GM23338 (cell line): ENCODE measurements around the gene RAPGEFL1. TPM values are rescaled to one million over a fixed set of nuclear protein-coding genes. Genes with fewer than 3 reads are reported as not detected.

Experiments
- ATAC-seq: fragments of 200-7000 bp; cut with Tn5 transposase; 3 replicates; pipeline ENCODE4 v1.9.1; 2020
- DNase-seq: peaks from one replicate; pipeline ENCODE4 v3.0.0-alpha.2; 2015; ENCODE audit warnings: low spot score
- H2AFZ ChIP-seq: fragments of 200-600 bp; sonication (generic); 2 replicates; pipeline ENCODE4 v1.8.0; 2016; ENCODE audit warnings: antibody characterized with exemption, mild to moderate bottlenecking, moderate library complexity
- H3F3A ChIP-seq: fragments of 200-600 bp; sonication (generic); replicated peaks from 2 replicates; pipeline ENCODE4 v1.8.0; 2017; ENCODE audit warnings: antibody characterized with exemption, mixed run types, low read depth
- H3K27ac ChIP-seq: fragments of 200-600 bp; sonication (generic); 2 replicates; pipeline ENCODE4 v1.6.1; 2016; ENCODE audit warnings: low read depth
- H3K27me3 ChIP-seq: fragments of 200-600 bp; sonication (generic); 2 replicates; pipeline ENCODE4 v1.8.0; 2016; ENCODE audit warnings: mild to moderate bottlenecking, mixed run types, moderate library complexity; ENCODE audit not compliant: insufficient read depth
- H3K36me3 ChIP-seq: fragments of 200-600 bp; sonication (generic); 2 replicates; pipeline ENCODE4 v1.8.0; 2016; ENCODE audit warnings: mild to moderate bottlenecking; ENCODE audit not compliant: insufficient read depth
- H3K4me1 ChIP-seq: fragments of 200-600 bp; sonication (generic); 2 replicates; pipeline ENCODE4 v1.8.0; 2016; ENCODE audit warnings: mild to moderate bottlenecking, moderate library complexity; ENCODE audit not compliant: insufficient read depth
- H3K4me2 ChIP-seq: fragments of 200-600 bp; sonication (generic); 2 replicates; pipeline ENCODE4 v1.7.1; 2017; ENCODE audit warnings: mixed run types
- H3K4me3 ChIP-seq: fragments of 200-600 bp; sonication (generic); 2 replicates; pipeline ENCODE4 v1.6.1; 2016; ENCODE audit warnings: mixed run types
- H3K79me2 ChIP-seq: fragments of 200-600 bp; sonication (generic); replicated peaks from 2 replicates; pipeline ENCODE4 v1.8.0; 2017; ENCODE audit warnings: mild to moderate bottlenecking; ENCODE audit not compliant: insufficient read depth
- H3K9me2 ChIP-seq: fragments of 200-600 bp; sonication (generic); 2 replicates; pipeline ENCODE4 v1.8.0; 2017; ENCODE audit not compliant: insufficient read depth
- H4K20me1 ChIP-seq: fragments of 200-600 bp; sonication (generic); replicated peaks from 2 replicates; pipeline ENCODE4 v1.8.0; 2017; ENCODE audit warnings: mild to moderate bottlenecking; ENCODE audit not compliant: insufficient read depth
- H3K27ac Mint-ChIP-seq: 2 replicates; pipeline ENCODE4 v1.8.0; 2020; ENCODE audit warnings: inconsistent platforms, mild to moderate bottlenecking, moderate library complexity, mixed read lengths
- H3K27me3 Mint-ChIP-seq: 3 replicates; pipeline ENCODE4 v1.8.0; 2022; ENCODE audit warnings: low read depth, mild to moderate bottlenecking, moderate library complexity, mixed read lengths, inconsistent platforms; ENCODE audit not compliant: insufficient read depth, poor library complexity
- H3K36me3 Mint-ChIP-seq: 3 replicates; pipeline ENCODE4 v1.8.0; 2021; ENCODE audit warnings: low read depth, mild to moderate bottlenecking, inconsistent platforms, moderate library complexity, mixed read lengths
- H3K4me1 Mint-ChIP-seq: 3 replicates; pipeline ENCODE4 v1.8.0; 2020; ENCODE audit warnings: mild to moderate bottlenecking, inconsistent platforms, mixed read lengths
- H3K4me3 Mint-ChIP-seq: 3 replicates; pipeline ENCODE4 v1.8.0; 2021; ENCODE audit warnings: moderate library complexity, mild to moderate bottlenecking, inconsistent platforms, mixed read lengths
- H3K9me3 Mint-ChIP-seq: 3 replicates; pipeline ENCODE4 v1.8.0; 2020; ENCODE audit warnings: moderate library complexity, mild to moderate bottlenecking, inconsistent platforms, mixed read lengths
- CREB1 ChIP-seq: fragments of 250-450 bp; sonication (Bioruptor Pico); IDR thresholded peaks from 2 replicates; pipeline ENCODE4 v1.5.0; 2020; ENCODE audit warnings: low read depth, mild to moderate bottlenecking, moderate library complexity
- ETS1 ChIP-seq: IDR thresholded peaks from 2 replicates; pipeline ENCODE4 v1.6.1; 2016; ENCODE audit warnings: antibody characterized with exemption
- EZH2 ChIP-seq: fragments of 200-600 bp; sonication (generic); IDR thresholded peaks from one replicate; pipeline ENCODE4 v1.8.0; 2017; ENCODE audit warnings: antibody characterized with exemption, mild to moderate bottlenecking, low read depth; ENCODE audit not compliant: unreplicated experiment
- EZH2phosphoT487 ChIP-seq: fragments of 200-600 bp; sonication (generic); IDR thresholded peaks from one replicate; pipeline ENCODE4 v1.8.1; 2018; ENCODE audit warnings: antibody characterized with exemption; ENCODE audit not compliant: unreplicated experiment
- JUNB ChIP-seq: IDR thresholded peaks from one replicate; pipeline ENCODE4 v1.6.1; 2016; ENCODE audit warnings: antibody characterized with exemption; ENCODE audit not compliant: unreplicated experiment
- NANOG ChIP-seq: IDR thresholded peaks from 2 replicates; pipeline ENCODE4 v1.6.1; 2016; ENCODE audit warnings: antibody characterized with exemption, borderline replicate concordance
- POLR2AphosphoS5 ChIP-seq: IDR thresholded peaks from 2 replicates; pipeline ENCODE4 v1.6.1; 2016; ENCODE audit warnings: antibody characterized with exemption, low read depth
- STAT1 ChIP-seq: IDR thresholded peaks from one replicate; pipeline ENCODE4 v1.6.1; 2016; ENCODE audit warnings: antibody characterized with exemption; ENCODE audit not compliant: unreplicated experiment
- ZNF114 ChIP-seq: fragments of 250-450 bp; sonication (Bioruptor Pico); IDR thresholded peaks from 2 replicates; pipeline ENCODE4 v1.5.0; 2020; ENCODE audit warnings: mild to moderate bottlenecking, moderate library complexity
- ZNF331 ChIP-seq: fragments of 250-450 bp; sonication (Bioruptor Pico); IDR thresholded peaks from 2 replicates; pipeline ENCODE4 v1.5.0; 2020; ENCODE audit warnings: low read depth, mild to moderate bottlenecking, moderate library complexity
- polyA plus RNA-seq: library from polyadenylated mRNA; unstranded; fragments of >200 nt; fragmentation: Nextera tagmentation; extraction: Ambion mirVana; gene quantifications from 2 replicates; pipeline ENCODE4 v1.2.1, GENCODE V29; 2016
- total RNA-seq: library from RNA; depleted of rRNA; stranded (reverse); fragments of >200 nt; shearing (Covaris generic); gene quantifications from 2 replicates; pipeline ENCODE4 v1.2.3, GENCODE V29; 2014
- TF ChIP-seq, protein P1 (sequence below), 2 experiments: fragments of 200-600 bp in 1 of 2; sonication (generic) in 1 of 2; conservative IDR thresholded peaks; 2 replicates each; pipeline versions ENCODE4 v1.5.1 to v1.6.1; 2016 to 2017; ENCODE audit warnings: antibody characterized with exemption in 2 of 2, low read depth in 2 of 2, mild to moderate bottlenecking in 2 of 2, moderate library complexity in 1 of 2
- TF ChIP-seq, protein P2 (sequence below): fragments of 250-450 bp; sonication (Bioruptor Pico); IDR thresholded peaks from 2 replicates; pipeline ENCODE4 v1.5.0; 2020; ENCODE audit warnings: mild to moderate bottlenecking, moderate library complexity
- TF ChIP-seq, protein P3 (sequence below): IDR thresholded peaks from one replicate; pipeline ENCODE4 v1.6.1; 2018; ENCODE audit warnings: antibody characterized with exemption; ENCODE audit not compliant: unreplicated experiment

Gene RAPGEFL1
- total and polyA plus RNA-seq, 2 experiments from 2014 or later = 6.7 to 14.0 TPM

DNA sequence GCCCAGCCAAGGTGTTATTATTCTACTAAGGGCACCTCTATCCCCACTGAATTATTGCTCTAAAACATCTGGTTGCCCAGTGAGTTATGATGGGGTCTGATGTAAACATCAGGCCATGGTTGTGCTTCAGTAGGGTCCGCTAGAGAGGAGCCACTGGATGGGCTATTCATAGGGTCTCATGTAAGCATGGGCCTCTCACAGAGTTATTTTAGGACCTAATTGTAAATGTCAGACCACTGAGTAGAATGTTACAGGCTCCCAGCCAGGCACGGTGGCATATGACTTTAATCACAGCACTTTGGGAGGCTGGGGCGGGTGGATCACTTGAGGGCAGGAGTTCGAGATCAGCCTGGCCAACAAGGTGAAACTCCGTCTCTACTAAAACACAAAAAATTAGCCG, 5.3 kb downstream of the RAPGEFL1 start:
- peaks cover 3% of the 10 kb centered on the region; the same call in 1 of the 2 replicates for H4K20me1 ChIP-seq
- no peaks in the 10 kb centered on the region for H3K79me2 ChIP-seq
- H3K4me3 ChIP-seq = no peak overlapping the region
- no peak overlapping the region for H3K4me2 ChIP-seq
- no peak overlapping the region for H2AFZ ChIP-seq
- no peaks in the 10 kb centered on the region for H3K9me3 Mint-ChIP-seq
- H3K27me3 Mint-ChIP-seq = peaks cover 6% of the 10 kb centered on the region
- peaks cover 16% of the 10 kb centered on the region for H3K4me1 Mint-ChIP-seq
- no peak for TF ChIP-seq STAT1
- no peak for TF ChIP-seq CREB1 (CRISPR knock-in tag)
- no peak for TF ChIP-seq ZNF114 (CRISPR knock-in tag)
- TF ChIP-seq EZH2phosphoT487 = no peak
- no peak for TF ChIP-seq JUNB
- TF ChIP-seq, protein P1, sequence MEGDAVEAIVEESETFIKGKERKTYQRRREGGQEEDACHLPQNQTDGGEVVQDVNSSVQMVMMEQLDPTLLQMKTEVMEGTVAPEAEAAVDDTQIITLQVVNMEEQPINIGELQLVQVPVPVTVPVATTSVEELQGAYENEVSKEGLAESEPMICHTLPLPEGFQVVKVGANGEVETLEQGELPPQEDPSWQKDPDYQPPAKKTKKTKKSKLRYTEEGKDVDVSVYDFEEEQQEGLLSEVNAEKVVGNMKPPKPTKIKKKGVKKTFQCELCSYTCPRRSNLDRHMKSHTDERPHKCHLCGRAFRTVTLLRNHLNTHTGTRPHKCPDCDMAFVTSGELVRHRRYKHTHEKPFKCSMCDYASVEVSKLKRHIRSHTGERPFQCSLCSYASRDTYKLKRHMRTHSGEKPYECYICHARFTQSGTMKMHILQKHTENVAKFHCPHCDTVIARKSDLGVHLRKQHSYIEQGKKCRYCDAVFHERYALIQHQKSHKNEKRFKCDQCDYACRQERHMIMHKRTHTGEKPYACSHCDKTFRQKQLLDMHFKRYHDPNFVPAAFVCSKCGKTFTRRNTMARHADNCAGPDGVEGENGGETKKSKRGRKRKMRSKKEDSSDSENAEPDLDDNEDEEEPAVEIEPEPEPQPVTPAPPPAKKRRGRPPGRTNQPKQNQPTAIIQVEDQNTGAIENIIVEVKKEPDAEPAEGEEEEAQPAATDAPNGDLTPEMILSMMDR (conservative IDR thresholded peaks at IDR 0.05; ENCODE audit: low read depth in 2 of 2) = no peak
- no peak for TF ChIP-seq POLR2AphosphoS5
- TF ChIP-seq ETS1 = no peak
- TF ChIP-seq, protein P2, sequence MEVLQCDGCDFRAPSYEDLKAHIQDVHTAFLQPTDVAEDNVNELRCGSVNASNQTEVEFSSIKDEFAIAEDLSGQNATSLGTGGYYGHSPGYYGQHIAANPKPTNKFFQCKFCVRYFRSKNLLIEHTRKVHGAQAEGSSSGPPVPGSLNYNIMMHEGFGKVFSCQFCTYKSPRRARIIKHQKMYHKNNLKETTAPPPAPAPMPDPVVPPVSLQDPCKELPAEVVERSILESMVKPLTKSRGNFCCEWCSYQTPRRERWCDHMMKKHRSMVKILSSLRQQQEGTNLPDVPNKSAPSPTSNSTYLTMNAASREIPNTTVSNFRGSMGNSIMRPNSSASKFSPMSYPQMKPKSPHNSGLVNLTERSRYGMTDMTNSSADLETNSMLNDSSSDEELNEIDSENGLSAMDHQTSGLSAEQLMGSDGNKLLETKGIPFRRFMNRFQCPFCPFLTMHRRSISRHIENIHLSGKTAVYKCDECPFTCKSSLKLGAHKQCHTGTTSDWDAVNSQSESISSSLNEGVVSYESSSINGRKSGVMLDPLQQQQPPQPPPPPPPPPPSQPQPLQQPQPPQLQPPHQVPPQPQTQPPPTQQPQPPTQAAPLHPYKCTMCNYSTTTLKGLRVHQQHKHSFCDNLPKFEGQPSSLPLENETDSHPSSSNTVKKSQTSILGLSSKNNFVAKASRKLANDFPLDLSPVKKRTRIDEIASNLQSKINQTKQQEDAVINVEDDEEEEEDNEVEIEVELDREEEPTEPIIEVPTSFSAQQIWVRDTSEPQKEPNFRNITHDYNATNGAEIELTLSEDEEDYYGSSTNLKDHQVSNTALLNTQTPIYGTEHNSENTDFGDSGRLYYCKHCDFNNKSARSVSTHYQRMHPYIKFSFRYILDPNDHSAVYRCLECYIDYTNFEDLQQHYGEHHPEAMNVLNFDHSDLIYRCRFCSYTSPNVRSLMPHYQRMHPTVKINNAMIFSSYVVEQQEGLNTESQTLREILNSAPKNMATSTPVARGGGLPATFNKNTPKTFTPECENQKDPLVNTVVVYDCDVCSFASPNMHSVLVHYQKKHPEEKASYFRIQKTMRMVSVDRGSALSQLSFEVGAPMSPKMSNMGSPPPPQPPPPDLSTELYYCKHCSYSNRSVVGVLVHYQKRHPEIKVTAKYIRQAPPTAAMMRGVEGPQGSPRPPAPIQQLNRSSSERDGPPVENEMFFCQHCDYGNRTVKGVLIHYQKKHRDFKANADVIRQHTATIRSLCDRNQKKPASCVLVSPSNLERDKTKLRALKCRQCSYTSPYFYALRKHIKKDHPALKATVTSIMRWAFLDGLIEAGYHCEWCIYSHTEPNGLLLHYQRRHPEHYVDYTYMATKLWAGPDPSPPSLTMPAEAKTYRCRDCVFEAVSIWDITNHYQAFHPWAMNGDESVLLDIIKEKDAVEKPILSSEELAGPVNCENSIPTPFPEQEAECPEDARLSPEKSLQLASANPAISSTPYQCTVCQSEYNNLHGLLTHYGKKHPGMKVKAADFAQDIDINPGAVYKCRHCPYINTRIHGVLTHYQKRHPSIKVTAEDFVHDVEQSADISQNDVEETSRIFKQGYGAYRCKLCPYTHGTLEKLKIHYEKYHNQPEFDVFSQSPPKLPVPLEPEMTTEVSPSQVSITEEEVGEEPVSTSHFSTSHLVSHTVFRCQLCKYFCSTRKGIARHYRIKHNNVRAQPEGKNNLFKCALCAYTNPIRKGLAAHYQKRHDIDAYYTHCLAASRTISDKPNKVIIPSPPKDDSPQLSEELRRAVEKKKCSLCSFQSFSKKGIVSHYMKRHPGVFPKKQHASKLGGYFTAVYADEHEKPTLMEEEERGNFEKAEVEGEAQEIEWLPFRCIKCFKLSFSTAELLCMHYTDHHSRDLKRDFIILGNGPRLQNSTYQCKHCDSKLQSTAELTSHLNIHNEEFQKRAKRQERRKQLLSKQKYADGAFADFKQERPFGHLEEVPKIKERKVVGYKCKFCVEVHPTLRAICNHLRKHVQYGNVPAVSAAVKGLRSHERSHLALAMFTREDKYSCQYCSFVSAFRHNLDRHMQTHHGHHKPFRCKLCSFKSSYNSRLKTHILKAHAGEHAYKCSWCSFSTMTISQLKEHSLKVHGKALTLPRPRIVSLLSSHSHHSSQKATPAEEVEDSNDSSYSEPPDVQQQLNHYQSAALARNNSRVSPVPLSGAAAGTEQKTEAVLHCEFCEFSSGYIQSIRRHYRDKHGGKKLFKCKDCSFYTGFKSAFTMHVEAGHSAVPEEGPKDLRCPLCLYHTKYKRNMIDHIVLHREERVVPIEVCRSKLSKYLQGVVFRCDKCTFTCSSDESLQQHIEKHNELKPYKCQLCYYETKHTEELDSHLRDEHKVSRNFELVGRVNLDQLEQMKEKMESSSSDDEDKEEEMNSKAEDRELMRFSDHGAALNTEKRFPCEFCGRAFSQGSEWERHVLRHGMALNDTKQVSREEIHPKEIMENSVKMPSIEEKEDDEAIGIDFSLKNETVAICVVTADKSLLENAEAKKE = no peak
- TF ChIP-seq EZH2 = no peak
- TF ChIP-seq, protein P3, sequence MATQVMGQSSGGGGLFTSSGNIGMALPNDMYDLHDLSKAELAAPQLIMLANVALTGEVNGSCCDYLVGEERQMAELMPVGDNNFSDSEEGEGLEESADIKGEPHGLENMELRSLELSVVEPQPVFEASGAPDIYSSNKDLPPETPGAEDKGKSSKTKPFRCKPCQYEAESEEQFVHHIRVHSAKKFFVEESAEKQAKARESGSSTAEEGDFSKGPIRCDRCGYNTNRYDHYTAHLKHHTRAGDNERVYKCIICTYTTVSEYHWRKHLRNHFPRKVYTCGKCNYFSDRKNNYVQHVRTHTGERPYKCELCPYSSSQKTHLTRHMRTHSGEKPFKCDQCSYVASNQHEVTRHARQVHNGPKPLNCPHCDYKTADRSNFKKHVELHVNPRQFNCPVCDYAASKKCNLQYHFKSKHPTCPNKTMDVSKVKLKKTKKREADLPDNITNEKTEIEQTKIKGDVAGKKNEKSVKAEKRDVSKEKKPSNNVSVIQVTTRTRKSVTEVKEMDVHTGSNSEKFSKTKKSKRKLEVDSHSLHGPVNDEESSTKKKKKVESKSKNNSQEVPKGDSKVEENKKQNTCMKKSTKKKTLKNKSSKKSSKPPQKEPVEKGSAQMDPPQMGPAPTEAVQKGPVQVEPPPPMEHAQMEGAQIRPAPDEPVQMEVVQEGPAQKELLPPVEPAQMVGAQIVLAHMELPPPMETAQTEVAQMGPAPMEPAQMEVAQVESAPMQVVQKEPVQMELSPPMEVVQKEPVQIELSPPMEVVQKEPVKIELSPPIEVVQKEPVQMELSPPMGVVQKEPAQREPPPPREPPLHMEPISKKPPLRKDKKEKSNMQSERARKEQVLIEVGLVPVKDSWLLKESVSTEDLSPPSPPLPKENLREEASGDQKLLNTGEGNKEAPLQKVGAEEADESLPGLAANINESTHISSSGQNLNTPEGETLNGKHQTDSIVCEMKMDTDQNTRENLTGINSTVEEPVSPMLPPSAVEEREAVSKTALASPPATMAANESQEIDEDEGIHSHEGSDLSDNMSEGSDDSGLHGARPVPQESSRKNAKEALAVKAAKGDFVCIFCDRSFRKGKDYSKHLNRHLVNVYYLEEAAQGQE = no peak
- no peak for TF ChIP-seq NANOG
- TF ChIP-seq ZNF331 (CRISPR knock-in tag) = no peak
- no peaks in the 10 kb centered on the region for H3K36me3 ChIP-seq
- no peaks in the 10 kb centered on the region for H3F3A ChIP-seq
- H3K36me3 Mint-ChIP-seq = peaks cover 8% of the 10 kb centered on the region
- no peaks in the 10 kb centered on the region; the same call in 1 of the 2 replicates for H3K4me1 ChIP-seq
- ATAC-seq (no peak), DNase-seq (no peak)
- H3K9me2 ChIP-seq = no peaks in the 10 kb centered on the region
- no peaks in the 10 kb centered on the region for H3K27me3 ChIP-seq
- no peak overlapping the region for H3K27ac ChIP-seq
- no peak overlapping the region for H3K27ac Mint-ChIP-seq
- no peak overlapping the region for H3K4me3 Mint-ChIP-seq
